ENCODE results near the gene ERC2.

Gene ERC2

DNA sequence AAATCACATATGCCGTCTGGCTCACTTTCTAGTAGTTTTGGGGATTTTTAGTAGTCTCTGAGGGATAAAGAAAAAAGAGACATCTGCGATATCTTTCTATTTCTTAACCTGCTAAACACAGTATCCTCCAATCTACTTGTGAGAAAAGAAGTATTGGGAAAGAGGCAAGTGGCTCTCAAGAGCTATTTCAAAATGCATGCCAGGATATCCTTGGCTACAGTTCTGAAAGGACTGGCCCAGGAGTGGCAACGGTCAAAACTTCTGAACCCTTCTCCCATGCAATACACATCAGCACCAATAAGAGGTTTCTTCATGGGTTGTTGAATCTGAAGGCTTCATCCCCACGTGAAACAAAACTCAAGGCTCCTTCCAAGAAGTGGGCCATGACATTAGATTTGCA, 777.1 kb downstream of the ERC2 start:
- DNase-seq = no peak

DNA sequence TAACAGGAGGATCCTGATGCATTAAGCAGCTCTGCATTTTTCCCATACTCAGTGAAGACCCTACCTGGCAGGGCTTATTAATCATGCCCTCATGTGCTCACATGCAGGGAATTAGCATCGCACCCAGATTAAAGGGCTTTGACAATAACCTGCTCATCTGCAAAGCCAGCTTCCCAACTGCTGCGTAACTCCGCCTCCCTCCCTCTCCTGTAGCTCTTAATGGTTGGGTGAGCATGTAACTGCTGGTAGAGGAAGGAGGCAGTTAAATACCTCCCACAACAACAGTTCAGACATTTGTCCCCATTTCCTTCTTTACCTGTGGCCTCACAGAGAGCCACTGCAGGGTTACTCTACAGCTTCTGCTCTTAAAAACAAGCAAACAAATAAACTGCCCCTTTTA, 777.5 kb downstream of the ERC2 start:
- no peak for DNase-seq

DNA sequence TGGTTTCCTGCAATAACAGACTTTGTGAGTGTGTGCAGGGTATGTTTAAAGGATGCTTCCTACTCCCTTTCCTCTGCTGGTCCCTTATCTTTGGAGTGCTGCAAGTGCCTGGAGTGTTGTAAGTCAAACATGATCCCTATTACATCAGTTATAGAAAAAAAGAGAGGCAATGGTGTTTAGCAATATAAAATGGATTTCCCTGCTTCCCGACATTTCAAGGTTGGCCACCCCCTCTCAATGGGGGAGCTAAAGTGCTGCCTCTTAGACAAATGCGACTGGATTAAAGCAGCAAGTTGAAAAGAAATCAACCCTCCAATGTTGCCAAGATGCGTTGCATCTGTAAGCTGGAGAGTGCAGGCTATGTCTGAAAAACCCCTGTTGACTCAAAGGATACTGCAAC, 778.1 kb downstream of the ERC2 start:
- DNase-seq = no peak

DNA sequence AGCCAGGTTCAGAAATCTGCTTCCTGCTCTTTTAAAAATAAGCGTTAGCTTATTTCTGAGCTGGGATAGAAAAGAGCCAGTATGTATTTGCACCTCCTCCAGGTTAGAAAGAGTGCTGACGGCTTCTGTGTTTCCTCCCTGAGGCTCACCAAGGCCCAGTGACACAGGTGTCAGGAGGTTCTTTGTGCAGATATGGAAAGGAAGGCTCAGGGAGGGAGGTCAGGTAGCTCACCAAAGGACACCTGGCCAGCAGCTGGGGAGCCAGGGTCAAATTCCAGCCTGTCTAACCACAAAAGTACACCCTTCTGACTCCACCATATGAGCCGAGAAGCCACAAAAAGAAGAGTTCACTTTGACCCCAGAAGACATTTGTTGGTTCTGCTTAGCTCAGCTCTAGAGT, 780.1 kb downstream of the ERC2 start:
- DNase-seq = no peak

DNA sequence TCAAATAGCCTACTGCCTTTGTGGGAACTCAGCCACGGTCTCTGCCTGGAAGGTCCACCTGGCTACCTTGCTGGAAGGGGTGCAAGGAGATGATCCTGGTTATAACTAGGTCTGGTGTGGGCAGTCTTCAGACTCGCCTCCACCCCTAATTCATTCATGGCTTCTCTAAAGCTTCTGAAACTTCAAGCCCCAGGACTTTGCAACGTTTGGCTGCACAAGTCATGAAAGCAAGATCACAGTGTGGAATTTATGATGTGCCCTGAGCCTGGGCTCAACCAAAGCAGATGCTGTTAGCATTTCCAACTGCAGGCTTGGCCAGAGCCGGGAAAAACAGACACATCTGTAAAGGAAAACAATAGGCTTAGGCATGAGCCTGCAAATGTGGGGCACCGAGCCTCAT, 780.7 kb downstream of the ERC2 start:
- no peak for DNase-seq

DNA sequence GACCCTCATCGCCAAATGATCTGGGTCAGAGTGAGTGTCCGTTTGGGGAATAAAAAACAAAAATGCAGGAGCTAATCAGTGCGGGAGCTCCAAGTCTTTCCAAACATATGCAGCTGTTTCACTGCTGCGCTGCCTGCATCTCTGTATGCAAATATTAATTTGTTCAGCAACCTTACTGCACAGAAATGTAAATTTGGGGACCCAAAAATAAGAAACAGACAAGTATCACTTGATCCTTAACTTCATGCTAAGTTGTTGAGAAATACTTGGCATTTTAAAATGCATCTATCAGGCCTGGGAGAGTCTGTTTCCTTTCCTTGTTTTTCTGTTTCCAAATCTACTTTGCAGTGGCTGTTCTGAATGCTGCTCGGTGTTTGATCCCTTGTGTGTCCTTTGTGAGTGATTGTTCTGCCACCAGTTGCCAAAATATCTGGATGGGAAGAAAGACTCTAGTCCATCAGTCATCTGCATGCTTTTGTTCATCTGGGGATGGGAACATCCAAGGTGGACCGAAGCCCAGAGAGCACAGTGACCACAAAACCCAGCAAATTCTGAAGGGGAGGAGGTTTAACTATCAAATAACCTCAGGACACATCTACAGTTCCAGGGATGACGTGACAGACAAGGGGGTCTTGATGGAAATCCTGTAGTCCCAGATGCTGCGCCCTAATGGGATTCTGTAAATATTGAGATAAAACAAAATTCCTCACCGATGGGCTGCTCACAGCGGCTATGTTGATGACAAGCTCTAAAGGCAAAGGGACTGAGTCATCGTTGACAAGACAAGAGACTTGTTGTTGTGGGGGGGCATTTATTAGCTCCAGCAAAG, 781.6 kb downstream of the ERC2 start:
- no peak for DNase-seq

DNA sequence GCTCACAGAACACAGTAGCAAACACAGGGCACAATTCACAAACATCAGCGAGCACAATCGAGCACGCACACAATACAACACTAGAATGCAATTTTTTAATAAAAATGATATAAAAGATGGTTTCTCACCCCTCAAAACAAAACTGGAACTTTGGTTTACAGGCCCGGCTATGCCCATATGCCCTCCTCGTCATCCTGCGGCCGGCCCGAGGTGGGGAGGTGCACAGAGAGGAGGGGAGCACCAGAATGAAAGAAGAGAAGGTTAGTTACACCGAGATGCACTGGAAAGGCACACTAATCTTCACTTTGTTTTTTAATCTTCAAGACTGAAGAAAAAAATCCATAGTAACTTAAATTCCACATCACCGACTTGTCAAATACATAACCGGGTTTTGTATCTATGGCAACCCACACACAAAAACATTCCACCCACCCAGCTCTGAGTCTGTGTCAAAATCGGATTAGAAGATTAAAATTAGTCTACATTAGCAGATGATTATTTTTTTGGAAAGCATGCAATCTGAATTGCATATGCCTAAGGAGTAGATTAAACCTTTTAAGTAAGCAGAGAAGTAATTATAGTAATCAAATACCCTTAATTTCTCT, 784.5 kb downstream of the ERC2 start:
- no peak for DNase-seq

DNA sequence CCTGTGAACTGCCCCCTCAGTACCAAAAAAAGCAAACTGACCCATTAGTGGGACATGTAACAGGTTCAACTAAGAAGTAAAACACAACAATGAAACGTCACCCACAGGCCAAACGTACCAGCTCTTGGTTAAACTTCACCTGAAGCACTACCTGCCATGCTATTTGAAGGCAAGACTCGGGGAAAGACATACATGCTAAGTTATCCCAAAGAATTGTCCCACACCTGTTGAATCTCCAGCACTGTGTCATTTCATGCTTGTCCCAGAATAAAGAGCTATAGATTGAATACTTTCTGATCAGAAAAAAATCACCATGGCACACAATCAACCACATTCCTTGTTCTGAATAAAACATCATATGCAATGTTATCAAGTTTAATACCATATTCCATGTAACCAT, 785.8 kb downstream of the ERC2 start:
- no peak for DNase-seq

DNA sequence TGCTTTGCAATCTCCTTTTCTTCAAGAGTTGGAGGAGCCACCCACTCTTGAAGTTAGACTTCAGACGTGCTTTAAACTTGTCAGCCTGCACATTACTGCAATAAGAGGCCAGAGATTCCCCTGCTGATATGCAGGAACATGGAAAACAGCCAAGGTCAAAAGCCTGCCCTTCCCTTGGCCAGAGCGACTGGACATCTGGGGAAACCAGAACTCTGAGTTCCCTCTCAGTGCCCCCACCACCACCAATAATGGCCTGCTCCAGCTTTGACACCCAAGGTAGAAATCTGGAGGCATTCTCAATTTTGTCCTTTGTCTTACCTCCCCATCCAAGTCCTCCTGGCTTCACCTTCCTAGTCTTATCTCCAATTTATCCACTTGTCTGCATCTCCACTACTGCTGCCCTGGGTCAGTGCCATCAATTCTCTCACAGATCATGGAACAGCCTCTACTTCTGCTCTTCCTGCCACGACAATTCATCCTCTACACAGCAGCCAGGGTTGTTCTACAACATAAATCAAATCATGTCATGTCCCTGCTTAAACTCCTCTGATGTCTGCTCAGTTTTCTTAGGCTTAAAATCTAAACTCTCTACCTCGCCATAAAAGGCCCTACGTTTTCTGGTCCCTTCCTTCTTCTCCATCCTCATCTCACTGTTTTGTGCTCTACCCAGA, 789.6 kb downstream of the ERC2 start:
- no peak for DNase-seq

DNA sequence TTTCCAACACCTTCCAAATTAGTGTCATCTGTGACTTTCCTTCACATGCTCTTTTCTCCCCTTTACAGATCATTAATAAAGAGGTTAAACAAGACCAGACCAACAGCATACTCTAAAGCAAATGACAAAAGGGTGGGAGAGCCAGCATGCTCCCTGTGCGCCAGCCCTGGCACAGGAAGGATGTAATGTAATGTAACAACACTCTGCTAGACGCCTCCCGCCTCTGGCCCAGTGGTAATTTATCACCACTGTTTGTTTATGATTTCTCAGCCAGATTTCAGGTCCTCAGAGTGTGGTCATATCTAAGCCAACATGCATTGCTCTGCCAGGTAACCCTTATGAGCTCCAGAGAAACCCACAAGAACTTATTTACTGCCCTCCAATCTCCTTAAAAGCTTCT, 791.6 kb downstream of the ERC2 start:
- no peak for DNase-seq

DNA sequence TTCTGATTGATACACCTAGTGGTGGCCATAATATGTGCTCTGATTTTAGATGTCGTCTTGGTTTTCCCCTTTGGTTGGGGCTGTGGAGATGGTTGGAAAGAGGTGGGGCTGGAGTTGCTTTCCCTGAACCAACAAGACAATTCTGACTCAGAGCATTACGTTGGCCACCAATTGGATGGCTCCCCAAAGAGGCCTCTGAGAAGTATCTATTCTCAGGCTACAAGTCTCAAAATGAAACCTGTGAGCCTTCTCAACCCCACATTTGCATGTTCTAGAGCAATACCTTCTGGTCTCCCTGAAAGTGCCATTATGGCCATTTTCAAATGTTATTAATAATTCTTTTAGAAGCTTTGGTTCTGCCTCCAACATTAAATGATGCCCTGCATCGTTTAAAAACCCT, 792.8 kb downstream of the ERC2 start:
- DNase-seq = no peak

DNA sequence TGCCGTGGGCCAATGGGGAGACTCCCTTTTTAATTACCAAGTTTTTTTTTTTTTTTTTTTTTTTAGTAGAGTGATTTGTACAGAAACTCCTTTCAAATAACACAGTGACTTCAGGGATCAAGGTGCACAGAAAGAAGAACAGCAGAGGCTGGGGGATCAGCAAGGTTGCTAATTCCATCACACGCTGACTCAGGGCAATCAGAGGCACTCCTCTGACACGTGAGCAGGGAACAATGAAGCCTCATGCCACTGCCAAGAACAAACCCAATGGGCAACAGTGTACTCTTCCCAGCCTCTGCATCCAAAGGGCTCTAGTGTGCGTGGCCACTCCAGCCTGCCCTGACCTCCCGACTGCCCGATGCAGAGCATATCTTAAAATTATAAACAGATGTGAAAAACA, 794.5 kb downstream of the ERC2 start:
- DNase-seq = no peak

DNA sequence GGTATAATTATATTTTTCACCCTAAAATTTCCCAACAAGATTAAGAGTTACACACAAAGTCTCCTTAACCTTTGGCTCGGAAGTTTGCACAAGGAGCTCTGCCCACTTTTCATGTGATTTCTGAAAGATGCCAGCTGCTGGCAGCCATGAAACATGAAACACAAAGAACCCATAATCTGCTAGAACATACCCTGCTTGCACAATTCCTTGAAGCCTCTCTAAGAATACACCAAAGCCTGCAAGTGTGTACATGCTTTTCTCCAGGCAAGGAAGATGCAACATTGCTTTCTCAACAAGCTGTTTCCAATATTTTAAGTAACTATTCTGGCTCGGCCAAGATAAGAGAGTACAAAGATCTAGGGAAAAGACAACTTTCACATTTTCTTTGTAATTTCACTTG, 799.1 kb downstream of the ERC2 start:
- DNase-seq = no peak

DNA sequence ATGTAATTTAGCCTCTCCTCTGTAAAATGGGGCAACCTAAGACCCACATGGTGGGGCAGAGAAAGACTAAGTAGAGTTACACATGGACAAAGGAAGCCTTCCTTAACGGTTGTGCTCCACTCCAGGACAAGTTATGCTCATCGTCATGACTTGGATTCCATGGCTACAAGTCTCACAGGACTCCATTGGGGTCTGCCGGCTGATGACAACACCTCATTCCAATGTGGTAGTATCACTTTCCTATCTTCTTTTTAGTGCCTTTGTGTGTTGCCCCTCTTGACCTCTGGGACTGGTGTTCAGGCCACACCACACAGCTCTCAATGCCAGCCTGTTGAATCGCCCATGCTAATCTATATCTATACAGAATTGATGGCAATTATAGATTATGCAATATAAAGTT, 799.9 kb downstream of the ERC2 start:
- no peak for DNase-seq

DNA sequence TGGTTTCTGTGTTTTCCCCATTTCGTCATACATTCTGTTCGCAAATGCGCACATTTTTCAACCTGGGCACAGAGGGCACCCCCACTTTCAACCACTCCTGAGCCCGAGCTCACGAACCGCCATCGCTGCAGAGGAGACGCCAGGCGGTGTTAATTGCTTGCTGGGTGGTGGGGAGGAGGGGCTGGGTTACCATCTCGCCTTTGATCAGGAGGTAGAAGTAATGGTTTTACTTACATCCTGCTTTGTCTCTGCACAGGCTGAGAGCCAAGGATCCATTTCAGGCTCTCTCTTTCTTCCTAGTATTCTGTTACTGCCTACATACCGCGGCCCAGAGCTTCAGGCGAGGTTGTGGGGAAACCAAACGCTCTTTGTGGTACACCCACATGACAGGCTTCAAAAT, 803.9 kb downstream of the ERC2 start:
- DNase-seq = no peak

DNA sequence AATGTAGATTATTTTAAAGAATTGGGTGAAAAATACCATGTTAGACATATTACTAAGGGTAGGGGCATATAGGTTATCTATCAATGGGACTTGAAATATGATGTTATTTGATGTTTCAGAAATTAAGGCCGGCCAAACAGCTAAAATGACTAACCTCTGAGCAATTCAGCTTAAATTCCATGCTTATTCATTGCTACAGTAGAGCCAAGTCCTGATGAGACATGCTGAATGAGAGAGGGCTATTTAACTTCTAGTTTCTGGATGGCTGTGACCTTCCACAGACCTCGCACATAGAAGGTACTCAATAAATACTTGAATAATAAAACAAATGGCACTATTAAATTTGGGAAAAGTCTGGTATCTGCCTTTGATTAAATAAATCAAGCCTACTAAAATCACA, 805.6 kb downstream of the ERC2 start:
- no peak for DNase-seq

DNA sequence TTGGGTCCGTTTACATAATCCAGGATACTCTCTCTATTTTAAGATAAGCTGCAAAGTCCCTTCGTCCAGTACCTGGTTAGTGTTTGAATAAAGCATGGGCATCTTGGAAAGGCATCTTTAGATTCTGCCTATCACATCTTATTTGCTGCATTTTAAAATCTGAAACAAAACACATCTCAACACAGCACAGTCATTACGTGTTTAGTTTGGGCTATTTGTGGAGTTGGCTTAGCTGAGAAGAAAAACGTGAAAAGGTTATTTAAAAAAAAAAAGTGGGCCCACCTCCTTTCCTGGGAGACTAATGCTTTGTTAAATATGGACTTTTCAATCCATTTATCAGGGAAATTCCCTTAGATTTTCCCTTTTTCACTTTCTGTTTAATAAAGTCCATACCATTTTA, 806.7 kb downstream of the ERC2 start:
- no peak for DNase-seq

DNA sequence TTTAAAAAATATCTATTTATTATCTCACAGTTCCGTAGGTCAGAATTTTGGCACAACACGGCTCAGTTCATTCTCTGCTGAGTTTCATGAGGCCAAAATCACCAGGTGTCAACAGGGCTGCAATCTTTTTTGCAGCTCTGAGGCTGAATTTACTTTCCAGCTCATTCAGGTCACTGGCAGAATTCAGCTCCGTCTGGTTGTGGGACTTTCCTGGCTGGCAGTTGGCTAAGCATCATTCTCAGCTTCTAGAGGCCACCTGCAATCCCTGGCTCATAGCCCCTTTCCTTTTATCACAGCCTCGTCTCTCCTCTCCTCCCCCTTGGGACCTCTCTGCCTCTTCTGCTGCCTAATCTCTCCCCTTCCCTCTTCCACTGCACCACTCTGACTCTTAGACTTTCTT, 807.1 kb downstream of the ERC2 start:
- no peak for DNase-seq

DNA sequence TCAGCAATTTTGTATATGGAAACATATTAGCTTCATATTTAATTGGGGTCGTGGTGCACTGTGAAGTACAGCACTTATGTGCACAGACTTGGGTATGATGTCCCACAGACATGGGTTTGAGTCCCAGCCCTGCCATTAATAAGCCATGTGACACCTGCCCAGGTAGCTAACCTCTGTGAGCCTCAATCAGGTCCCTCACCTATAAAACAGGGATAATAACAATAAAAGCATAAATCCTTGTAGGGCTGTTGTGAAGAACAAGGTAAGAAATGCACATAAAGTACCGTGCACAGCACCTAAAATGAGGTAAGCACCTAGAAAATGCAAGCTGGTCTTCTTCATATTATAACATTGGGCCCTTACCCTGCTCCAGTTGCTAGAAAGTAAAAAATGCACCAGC, 807.6 kb downstream of the ERC2 start:
- DNase-seq = no peak

DNA sequence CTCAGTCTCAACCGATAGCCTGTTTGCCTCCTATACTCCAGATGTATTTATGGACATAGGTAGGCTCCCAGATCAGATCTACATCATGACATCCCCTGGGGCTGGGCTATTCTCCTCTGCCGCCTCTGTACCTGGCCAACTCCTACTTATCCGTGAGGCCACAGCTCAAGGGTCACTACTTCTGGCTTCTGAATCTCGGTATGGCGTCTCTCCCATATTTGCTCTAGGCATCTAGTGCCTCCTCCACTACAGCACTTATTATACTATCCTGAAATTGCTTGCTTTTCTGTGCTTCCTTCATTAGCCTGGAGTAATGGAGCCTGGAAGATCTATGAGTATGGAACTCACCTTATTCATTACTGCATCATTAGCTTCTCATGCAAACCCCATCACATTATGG, 808.6 kb downstream of the ERC2 start:
- DNase-seq = no peak

DNA sequence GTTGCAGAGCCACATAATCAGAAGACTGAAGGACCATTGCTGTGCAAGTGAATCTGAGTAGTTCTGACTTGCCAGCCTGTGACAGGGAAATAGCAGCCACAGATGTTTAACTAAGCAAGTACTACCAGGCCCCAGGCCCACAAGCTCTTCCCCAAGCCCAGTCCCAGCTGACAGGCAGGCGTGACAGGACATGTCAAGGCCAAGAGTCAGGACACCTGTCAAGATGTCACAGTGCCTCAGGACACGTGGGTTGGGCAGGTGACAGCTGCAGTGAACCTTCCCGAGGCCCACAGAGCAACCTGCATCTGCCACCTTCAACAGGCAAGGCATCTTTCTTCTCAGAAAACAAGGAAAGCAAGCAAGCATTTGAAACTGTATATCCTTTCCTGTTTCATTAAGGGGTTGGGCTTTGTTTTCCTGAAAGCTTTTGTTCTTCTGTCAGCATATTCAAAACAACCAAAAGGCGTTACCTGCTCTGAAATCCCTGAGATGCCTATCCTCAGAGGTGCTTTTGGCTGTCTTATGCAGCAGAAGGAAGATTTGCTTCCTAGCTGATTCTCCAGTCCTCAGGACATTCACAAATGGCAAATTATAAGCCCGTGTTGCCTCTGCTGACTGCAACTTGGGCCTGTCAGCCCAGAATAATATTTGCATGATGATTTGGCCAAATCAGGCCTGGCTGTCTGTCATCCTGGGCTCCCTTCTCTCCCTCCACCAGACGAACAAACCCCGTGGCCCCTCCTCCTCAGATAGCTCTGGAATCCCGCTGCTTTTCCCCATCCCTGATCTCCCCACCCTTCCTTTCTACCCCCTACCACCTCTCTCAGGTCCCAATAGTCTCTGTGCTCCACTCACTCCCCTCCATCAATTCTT, 809.3 kb downstream of the ERC2 start:
- DNase-seq = no peak

DNA sequence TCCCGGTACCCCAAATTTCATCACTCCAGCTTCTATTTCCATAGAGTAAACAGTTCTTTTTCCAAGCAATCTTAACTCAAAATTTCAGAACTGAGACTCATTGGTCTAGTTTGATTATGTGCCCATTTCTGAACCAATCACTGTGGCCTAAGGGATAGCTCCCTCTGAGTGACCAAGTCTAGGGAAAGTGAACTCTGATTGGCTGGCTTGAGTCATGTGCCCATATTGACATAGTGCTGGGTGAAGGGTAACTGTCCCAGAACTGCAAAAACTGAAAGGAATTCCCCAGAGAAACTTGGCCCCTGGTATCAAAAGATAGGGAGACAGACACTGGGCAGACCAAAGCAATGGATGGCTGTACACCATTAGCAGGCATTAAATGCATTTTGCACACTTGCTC, 810.0 kb downstream of the ERC2 start:
- no peak for DNase-seq

DNA sequence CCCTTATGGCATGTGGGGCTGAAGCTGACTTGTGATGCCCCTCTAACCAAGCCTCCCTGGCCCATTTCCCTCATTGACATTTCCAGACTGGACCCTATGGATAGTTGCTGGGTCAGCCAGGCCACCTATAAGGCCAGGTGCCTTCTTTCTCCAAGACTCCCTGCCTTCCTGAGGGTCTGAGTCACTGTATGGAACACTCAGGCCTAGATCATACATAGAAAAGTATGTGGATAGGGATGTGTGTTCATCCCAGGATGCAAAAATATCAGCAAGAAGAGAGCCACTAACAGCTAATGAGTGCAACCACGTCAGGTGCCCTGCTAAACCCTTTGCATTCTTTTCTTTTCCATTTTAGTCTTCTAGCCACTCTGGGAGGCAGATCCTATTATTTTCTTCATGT, 812.7 kb downstream of the ERC2 start:
- DNase-seq = no peak

All from NCI-H1048 (cell line).